Kidney capillary endothelial cell (primary cell): Measurements from ENCODE around the gene CFAP65.

Experiments
- DNase-seq: peaks from one replicate; pipeline ENCODE4 v3.0.0-alpha.2; 2018; ENCODE audit warnings: low spot score

The CFAP65 gene

DNA sequence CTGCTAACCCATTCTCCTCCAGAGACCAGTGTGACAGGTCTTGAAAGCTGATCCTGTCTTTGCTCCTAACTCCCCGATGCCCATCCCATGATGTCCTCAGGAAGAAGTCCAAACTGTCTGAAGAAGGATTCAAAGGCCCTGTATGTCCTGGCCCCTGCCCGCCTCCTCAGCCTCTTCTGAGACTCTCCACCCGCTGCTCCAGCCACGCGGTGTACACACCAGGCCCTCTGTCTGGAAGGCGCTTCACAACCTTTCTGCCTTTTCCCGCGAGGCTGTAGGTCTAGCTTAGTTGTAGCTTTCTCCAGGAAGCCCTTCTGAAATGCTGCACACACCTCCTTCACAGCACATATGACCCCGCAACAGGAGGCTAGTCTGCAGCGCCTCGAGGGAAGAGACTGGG, 24.6 kb downstream of the CFAP65 start:
- DNase-seq, result no peak

DNA sequence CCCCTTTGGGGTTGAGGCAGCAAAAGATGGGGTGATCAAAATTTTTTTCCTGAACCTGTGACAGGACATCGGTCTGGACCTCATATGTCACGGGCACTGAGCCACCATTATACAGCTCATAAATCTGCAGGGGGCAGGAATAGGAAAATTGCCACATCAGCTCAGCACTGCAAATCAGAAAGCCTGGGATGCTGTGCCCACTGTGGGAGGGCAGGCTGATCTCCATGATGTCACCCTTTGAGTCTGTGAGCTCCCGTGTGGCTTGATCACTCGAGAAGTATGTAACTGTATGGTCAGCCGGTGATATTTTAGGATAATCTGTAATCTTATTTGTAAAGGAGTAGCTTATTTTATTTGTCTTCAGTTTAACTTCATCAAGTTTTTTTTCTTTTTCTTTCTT, 30.4 kb downstream of the CFAP65 start:
- DNase-seq, result no peak

DNA sequence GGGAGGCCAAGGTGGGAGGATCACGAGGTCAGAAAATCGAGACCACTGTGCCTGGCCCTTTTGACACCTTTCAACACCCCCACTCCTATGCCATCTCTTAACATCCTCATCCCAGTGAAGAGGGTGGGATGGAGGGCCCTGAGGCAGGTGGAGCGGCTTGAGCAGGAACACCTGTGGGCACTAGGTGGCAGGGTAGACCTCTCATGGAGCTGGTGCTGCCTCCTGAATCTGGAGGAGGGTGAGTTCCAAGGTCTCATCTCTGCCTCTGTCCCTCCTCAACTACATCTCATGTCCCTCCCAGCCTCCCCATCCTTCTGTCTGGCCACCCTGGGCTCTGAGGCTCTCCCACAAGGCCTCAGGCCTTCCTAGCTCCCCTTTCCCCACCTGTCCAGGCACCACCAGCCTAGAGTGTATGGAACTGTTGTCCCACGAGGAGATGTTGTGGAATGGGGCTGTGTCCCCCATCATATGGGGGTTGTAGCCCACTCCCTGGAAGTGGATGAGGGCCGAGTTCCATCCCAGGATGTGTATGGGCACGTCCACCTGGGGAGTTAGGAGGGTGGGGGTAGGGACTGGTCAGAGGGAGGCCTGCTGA, 31.1 kb downstream of the CFAP65 start:
- no peak for DNase-seq

DNA sequence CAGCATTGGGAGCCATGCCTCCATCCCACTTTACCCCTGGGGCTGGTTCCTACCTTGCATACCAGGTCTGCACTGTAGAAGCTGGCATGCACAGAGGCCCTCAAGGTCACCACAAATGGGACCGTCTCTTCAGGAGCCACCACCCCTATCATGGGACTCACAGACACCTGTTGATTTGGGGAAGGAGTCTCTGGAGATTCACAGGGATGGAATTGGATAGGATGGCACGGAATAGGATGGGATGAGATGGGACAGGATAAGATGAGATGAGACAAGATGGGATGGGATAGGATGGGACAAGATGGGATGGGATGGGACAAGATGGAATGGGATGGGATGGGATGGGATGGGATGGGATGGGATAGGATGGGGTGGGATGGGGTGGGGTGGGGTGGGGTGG, 32.0 kb downstream of the CFAP65 start:
- no peak for DNase-seq

DNA sequence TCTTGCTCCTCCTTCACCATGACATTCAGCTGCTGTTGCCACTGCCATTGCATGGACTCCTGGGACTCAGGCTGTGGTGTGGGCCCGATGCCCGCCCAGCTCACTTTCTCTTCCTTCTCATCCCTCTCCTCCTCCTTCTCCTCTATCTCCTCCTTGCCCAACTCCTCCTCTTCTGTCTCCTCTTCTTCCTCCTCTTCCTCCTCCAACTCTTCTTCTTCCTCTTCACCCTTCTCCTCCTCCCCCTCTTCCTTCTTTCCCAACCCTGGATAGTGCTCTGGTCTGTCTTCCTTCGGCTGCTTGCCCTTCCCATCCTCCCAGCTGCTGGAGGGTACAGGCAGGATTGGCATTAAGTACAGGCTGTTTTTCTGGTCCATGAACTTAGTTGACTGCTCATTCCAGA, 37.3 kb downstream of the CFAP65 start:
- DNase-seq, result no peak

DNA sequence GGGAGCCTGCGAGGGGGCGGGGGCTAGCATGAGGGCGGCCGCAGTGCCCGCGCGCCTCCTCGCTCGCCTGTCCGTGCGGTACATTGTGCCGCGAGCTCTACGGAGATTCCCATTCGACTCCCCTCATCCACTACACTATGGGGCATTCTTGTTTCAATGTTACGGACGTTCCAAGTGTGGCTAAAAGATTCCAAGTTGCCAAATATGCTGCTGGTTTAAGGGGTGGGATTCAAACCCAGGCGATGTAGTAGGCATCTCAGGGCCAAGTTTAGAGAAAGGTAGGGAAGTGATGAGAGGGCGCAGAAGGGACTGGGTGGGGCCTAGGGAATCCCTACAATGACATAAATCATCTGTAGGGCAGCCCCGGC, 38.1 kb downstream of the CFAP65 start:
- no peak for DNase-seq

DNA sequence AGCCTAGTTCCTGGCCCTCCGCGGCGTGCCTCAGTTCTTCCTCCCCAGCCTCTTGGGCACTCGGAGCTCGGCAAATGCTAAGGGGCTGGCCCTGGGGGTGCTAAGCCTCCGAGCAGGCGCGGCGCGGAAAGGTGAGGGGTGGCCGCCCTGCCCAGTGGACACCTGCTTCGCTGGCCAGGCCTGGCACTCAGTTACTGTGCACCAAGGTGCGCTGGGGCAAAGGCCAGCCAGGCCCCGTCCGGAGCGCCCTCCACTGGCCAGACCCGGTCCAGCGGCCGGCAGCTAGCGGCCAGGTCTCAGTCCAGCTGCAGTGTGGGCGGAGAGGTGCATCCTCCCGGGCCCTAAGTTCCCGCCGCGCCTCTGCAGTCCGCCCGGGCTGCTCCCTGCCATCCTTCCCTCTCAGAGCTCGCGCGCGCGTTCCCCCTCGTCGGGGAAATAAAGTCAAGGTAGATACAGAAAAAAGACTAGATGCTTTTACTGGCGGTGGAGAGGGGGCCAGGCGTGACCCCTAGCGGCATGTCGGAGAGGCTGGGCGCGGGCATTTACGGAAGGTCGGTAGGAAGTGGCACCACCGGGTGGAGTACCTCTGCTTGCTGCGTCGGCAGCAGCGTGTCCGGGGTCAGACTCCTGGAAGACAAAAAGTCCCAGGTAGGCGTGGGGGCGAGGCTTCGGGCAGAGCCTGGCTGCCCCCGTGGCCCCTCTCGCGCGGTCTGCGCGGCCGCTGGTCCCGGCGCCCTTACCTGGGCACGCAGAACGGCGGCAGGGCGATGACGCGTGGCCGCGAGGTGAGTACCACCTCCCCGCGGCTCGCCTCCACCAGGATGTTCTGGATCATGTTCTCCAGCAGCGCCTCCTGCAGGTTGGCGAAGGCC, 38.7 kb downstream of the CFAP65 start:
- no peak for DNase-seq

DNA sequence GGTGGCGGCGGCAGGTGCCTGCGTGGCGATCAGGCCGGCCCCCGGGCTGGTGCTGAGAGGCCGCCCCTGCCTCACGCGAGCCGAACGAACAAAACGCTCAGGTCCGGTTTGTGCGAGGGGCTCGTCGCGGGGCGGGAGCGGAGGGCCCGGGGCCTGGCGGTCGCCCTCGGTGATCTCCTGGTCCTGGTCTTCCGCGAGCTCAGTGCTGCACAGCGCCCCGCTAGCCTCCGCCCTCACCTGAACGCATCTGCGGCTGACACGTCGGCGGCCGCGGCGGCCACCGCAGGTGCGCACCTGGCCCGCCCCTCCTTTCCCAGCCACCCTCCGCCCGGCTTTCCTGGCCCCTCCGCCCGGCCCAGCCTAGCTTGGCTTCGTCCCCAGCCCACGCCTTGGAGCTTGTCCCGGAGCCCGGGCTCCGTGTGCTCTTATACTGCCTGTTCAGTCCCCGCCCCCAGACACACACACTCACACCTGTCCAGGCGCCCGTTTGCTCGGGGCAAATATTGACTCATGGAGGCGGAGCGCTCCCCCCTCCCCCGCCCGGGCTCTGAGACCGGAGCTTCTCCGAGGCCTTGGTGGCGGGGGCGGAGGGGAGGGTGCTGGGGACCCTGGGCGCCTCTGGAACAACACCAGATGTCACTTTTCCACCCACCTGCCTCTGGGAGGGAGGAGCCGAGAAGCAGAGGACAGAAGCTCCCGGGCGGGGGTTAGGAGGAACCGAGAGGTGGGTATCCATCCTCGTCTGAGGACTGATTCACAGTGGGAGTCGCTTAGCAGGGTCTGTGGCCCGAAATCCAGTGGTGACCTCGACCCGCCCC, 39.5 kb downstream of the CFAP65 start:
- no peak for DNase-seq

DNA sequence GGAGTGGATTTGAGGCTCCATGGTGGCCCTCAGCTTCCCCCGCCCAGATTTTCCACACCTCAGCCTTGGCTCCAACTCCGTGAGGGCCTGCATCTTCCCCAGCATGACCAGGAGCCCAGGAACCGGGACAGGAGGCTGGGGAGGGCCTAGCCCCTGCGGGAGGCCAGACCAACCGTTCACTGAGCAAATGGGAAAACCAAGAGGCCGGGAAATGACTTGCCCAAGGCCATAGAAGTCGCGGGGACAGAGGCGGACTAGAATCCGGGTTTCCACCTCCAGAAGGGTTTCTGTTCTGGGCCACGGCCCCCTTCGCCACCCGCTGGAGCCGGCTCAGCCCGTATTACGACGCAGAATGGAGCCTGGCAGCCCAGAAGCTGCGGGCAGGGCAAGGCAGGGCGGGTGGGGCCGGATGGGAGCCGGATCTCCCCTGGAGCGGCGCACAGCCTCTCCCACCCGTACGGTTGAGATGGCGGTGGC, 40.2 kb downstream of the CFAP65 start:
- DNase-seq, result no peak

DNA sequence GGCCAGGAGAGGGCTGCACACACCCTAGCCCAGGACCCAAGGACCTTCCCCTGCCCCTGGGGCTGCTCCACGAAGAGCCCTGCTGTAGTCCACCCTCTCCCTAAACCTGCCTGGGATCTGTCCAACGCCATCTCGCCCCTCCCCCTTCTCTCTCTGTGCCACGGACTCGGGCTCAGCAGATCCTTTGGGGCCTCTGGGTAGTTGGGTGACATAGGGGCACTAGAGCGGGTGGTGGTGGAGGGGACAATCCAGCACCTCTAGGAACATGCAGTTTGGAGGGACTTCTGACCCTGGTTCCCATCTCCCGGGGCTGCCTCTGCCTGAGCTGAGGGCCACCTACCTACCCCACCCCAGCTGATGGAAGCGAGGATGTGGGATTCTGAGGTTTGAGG, 40.8 kb downstream of the CFAP65 start:
- no peak for DNase-seq

DNA sequence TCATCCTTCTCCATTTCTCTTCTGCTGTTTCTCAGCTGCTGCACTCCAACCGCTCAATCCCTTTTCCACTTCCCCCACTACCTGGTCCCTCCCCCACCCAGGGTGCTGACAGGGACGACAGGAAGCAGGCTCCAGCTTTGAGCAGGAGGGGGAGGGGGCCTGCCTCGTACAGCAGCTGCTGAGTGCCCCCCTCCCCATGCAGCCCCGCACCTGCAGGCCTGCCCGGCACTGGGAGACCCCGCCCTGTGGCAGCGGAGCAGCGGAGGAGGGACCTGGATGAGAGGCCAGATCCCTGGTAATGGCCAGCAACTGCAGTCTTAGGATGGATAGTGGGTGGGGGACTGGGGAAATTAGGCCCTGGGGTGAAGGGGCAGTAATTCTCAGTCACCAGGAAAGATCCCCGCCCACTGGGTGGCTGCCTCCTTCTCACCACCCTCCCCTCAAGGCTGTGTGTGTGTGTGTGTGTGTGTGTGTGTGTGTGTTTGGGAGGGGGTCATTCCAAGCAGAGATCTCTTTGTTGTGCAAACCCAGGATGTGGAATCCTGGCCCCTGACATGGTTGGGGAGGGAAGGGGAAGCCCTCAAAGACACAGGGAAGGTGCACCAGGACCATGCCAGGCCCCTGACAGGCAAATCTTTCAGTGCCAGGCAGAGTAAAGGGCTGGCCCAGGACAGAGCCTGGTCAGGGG, 41.3 kb downstream of the CFAP65 start:
- no peak for DNase-seq

DNA sequence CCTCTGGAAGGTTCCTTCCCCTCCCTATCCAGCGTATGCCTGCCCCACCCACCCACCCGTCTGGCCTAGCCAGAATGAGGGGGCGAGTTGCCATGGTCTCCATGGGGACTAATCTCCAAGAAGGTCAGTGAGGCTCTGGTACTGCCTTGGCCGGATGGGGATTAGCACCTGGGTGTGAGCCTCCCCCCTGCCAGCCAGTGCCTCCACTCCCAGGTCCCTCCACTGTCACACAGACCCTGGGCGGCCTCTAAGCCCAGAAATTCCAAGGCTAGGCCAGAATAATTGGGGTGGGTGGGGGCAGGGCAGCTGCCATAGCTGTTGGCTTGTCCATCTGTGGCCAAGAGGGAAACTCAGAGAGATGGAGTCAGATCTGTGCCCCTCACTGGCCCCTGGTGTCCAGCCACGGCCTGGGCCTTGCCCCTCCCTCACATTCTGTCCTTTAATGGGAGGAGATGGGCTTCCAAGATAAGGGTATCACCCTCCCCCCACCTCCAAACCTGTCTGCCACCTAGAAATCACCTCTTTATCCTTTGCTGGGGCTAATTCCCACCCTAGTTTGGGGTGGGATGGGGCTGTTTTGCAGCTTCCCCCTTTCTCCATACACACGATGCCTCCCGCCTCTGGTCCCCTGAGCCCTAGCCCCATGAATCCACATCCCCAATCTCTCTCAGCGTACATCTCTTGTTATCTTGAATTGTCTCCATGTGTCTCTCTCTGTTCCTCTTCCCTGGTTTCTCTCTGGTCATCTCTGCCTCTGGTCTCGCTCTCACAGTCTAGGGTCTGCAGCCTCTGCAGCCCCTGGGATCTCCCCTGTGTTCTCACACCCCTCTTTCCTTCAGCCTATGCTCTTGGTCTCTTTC, 42.1 kb downstream of the CFAP65 start:
- DNase-seq, result no peak

DNA sequence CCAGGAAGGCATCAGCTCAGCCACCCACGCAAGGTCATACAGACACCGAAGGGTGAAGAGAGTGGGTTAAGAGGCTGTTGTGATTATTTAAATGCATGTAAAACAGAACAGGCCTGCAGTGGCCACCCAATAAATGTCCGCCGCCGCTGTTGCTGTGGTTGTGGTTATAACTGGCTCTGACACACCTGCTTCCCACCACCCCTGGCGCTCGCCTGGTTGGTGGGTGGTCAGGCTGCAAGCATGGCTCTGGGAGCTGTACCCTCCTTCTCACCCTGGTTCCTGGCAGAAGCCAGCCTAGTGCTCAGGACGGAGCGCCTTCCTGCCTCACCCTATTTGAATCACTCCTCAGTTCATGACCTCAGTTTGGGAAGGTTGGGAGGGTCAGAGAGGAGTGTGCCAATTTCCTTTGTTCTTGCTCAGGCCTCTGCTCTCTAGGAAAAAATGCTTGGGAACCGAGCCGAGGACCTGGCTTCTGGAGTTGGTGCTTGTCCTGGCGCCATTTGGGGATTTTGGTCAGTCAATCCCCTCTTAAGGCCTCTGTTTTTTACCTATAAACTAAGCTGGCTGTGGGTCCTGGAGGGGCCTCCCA, 42.8 kb downstream of the CFAP65 start:
- no peak for DNase-seq

DNA sequence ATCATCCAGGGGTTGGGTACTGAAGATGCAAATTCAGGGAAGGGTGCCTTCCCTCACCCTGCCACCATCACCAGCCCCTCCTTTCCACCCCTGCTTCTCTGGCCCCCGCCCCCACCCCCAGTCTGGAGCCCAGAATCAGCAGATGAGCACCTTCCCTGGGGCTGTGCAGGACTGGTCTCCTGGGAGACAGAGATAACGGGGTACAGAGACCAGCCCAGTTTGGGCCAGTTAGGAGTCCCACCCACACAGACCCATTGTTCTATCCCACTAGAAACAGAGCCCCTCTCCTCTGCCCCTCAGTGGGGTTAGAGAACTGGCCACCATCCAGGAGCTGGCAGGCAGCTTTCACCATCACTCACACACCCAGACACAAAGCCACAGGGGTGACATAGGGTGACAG, 43.6 kb downstream of the CFAP65 start:
- no peak for DNase-seq

DNA sequence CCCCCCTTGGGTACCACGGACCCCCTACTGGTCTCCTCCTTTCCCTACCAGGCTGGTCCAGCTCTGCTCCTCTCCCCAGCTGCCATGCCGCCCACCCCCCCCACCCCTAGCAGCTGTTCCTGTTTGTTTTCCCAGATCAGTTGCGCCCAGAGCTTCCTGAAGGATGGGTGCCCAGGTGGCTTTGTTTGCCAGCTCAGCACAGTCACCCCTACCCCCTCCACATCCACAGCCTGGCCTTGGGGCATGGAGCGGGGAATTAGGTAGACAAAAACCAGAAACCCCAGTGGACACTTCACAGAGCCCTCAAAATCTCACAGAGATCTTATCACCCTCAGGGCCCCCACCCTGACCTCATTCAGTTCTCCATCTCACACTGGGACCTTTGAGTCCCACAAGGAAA, 44.4 kb downstream of the CFAP65 start:
- no peak for DNase-seq

DNA sequence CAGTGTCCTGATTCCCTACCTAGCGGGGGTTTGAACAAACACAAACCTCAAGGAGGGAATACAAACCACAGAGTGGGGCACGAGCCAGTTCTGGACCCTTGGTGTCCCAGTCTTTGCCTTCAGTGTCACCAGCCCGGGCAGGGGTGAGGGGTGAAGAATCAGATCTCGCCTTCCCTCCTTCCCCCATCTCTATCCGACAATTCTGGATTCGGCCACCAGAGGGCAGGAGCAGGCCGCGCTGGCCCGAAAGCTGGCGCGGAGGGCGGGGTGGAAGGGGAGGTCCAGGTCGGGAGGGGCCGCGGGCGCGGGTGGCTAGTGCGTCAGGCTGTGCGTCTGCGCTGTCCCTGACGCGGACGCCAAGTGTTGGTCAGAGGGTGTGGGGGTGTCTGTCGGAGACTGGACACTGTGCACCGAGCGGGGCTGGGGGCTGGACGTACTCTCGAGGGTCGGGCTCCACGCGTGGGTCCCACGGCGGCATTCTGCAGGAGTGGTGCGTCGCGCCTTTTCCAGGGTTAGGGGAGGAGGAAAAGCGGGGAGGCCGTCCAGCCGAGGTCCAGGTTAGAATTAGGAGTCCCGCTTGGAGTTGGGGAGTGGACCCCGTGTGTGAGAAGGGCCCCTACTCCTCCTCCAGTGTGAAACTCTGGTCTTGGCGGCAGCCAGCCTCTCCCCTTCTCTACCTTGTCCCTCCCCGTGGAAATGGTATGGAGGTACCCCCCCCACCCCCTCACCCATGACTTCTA, 45.2 kb downstream of the CFAP65 start:
- DNase-seq, result peak; percentile 66

DNA sequence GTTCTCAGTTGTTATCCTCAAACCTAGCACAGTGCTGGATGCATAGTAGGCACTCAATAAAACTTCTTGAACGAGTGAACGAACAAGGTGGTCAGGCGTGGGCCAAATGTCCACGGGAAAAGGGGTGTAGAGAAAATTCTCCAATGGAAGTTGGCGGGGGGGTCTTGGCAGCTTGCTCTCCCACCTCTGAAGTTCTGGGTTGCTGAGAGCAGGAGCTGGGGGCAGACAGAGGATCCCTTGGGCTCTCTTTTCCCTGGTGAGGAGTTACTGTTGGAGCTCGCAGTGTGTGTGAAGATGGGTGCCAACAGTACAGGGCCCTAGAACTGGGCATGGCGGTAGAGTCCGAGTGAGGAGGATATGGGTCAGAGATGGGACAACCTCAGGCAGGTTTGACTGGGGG, 45.8 kb downstream of the CFAP65 start:
- no peak for DNase-seq

DNA sequence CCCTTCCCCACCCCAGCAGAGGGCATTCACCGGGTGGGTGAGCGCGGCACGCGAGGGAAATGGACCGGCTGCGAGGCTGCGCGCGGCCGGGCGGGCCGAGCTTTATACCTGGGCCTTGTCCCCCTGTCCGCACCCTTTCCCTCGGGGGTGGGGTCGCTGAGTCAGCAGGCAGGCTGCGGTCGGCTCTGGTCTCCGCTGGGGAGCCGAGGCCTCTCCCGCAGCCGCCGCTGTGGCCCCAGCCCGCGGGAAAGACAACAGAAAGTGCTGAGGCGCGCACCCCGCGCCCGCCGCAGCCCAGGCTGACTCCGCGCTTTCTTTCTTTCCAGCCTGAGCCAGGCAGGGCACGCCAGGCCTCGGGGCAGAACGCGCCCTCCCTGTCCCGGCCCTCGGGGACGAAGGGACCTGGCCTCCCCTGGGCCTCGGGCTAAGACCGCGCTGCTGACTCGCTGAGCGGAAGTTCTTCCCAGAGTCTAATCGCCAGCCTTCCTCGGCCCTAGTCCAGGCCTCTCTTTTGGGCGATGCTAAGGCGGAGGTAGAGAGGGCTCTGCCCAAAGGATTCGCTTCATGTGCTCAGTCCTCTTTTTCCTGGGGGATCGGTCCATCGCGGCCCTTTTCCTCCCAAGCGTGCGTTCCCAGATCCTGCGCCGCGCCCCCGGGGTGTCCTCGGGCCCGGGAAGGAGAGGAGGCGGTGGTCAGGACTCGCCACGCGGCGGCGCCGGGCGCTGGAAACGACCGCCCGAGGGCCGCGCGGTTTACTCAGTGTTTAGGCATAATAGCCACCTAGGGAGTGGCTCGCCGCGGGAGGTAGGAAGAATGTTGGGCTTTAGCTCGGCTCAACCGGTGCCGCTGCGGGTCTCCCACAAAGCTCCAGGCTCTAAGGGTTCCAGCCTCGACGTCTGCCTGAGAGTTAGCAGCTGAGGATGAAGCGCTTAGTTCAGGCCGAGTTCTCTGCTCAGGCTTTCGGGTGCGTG, 47.7 kb downstream of the CFAP65 start, which contains the start of gene CRYBA2:
Gene CRYBA2 (minus strand): TSS at position 78 of the 971 bp plus-strand sequence. CDS start 246 bp downstream, outside the sequence.
- no peak for DNase-seq
